Putamen (tissue), 1 donor: Measurements from ENCODE around the gene ZBTB20.
A peak's percentile ranks its signal among the peaks of the same experiment; 100 is the strongest.

Source experiments
- DNase-seq: peaks from one replicate; pipeline ENCODE4 v3.0.0-alpha.2; 2016; ENCODE audit warnings: low spot score

ZBTB20 gene

DNA sequence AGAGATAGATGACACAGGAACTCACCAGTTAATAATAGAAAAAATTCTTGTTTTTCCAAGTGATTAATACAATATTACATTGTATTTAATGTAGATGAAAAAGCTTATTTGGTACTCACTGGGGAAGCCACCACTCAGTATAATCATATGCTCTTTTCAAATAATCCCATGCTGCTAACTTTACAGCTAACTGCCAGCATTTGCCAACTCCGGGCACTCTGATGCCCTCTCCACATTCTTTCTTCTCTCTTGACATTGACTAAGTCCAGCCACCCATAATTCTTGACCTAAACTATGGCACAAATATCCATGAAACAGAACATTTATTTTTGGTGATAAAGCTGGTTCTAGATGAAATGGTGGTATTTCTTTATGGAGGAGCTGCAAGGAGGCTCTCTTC is 384.9 kb downstream of the ZBTB20 start:
- no peak for DNase-seq

DNA sequence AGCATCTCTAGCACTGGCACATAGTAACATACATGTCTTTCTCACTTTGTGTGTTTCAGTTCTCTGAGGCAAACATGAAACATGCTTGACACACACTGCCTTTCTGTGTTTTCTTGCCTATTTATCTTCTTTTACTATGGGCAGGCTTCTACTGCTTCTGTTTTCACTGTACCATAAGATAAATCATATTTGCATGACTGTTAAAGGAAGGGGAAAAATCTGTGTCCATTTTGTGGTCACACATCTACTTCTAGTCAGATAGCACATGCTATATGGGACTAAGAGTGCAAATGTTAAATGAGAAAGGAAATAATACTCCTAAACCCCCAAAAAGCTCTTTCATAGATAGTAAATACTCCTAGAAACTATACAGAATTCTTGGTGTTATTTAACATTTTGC is 386.4 kb downstream of the ZBTB20 start:
- no peak for DNase-seq

GRCh38 chr3:114758831-114759699 is 388.0 kb downstream of the ZBTB20 start:
- no peak for DNase-seq

DNA sequence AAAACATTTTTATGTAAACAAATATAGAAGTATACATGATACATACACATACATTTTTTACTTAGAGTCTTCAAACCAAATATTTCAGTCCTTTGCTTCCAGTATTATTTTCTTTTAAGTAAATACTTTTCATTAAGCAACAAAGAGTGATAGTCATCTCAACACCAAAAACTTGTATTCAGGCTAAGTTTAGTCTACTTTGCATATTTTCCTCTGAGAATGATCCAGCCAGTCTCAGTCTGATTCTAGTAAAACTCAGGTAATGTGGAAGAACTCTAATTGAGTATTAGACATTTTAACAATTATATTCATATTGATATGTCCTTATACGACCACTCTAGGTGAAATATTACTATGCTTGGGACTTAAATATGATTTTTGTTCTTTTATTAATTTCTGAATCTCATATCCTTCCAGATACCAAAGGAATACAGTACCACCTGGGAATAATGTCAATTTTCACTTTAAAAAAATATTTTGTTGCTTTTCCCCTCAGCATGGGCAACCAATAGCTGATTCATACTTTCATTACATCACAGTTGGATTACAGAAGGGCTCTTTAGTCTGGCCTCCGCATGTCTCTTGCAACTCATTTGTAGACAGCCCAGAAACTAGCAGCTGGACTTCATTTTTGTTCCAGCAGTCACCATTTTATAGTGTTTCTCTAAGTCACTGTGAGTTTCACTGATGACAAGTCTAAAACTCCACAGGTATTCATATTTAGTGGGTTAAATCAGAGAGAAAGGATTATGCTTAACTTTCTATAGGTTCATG is 390.4 kb downstream of the ZBTB20 start:
- peak; percentile 25 for DNase-seq

GRCh38 chr3:114746502-114746901 is 400.6 kb downstream of the ZBTB20 start:
- no peak for DNase-seq

- no peak for DNase-seq
These were observed 401.5 kb downstream of the ZBTB20 start for GRCh38 chr3:114745322-114746240.

DNA sequence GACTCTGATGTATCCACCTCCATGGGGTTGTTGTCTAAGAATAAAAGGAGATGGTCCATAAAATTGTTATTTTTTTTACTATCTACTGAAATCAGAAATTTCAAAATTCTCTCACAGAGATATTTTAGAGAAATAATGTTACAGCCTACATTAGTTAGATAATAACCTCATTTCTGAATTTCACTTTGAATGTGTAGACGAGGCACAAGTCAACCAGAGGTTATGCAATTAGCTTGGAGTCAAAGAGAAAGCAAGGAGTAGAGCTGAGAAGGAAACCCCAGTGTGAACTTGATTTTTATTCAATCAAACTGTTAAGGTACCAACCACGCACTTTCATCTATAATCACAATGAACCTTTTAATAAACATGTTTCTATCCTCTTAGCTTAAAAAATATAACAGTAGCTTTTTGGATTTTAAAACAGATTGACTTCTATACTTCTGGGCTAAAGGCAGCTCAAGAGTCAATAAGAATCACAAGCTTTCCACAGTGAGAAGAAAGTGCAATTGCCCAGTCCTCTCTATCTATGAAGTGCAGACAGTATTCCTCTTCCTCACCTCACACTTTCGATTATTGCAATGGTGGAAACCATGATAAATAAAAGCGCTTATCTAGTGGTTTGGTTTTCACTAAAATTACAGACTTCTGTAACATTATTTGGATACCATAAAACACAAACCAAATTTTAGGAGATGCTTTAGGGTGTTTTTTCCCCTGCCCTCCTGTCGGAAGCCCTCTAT is 403.2 kb downstream of the ZBTB20 start:
- no peak for DNase-seq

DNA sequence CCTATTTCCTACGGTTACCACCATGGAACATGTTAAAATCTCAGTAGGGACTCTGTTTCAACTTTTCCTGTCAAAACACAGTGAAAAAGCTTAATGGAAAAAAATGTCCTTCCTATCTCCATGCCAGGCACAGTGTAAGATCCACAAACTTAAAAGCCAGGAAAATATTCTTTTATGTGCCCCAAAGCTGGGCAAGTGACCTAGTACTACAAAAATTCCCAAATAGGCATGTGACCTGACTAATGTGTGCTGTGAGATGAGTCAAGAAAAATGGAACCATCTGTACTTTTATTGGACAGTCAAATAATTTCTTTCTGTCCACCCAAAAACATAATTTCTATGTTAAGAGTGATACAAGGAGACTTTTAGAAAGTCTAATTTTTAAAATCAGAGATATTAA is 406.0 kb downstream of the ZBTB20 start:
- DNase-seq, result no peak

DNA sequence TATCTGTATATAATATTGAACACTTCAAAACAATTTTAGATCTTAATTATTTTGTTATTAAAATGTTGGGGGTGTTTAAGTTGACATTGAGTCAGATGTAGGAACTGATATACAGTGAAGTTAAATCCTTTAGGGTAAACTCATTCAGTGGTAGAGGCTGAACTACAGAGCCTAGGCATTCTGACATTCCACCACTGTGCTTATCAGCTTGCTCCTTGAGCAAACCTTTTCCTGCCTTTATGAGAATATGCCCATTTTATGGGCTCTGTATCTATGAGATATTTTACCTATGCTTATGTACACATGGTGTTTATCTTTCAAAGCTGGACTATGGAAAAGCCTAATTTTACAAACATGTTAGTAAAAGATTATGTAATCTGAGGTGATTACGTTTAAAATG is 407.5 kb downstream of the ZBTB20 start:
- DNase-seq, result no peak

GRCh38 chr3:114732353-114732752 is 414.7 kb downstream of the ZBTB20 start:
- no peak for DNase-seq

DNA sequence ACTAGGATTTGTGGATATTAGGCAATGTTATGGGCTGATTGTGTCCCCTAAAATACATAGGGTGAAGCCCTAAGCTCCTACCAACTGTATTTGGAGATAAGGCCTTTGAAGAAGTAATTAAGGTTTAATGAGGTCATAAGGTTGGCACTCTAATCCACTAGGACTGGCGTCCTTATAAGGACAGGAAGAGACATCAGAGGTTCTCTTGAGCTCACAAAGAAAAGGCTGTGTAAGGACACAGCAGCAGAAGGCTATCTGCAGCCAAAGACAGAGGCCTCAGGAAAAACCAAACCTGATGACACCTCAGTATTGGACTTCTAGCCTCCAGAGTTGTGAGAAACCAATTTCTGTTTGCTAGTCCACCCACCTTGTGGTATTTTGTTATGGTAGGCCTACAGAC is 416.7 kb downstream of the ZBTB20 start:
- no peak for DNase-seq

DNA sequence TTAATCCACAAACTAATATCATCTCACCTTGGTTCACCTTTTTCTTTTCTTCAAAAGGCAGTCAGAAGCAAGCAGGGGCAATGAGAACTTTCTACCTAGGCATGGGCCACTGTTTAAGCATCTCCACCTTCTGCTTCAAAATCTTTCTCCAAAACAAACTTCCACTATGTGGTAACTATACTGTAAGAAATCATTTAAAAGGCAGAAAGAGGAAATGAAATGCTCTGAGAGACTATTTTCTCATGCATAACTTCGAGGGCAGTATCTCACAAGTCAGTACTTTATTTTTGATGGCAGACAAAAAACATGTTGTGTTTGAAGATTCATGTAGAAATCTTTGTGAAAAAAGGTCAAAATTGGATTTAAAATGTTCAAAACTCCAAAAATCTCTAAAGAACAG is 419.7 kb downstream of the ZBTB20 start:
- no peak for DNase-seq

DNA sequence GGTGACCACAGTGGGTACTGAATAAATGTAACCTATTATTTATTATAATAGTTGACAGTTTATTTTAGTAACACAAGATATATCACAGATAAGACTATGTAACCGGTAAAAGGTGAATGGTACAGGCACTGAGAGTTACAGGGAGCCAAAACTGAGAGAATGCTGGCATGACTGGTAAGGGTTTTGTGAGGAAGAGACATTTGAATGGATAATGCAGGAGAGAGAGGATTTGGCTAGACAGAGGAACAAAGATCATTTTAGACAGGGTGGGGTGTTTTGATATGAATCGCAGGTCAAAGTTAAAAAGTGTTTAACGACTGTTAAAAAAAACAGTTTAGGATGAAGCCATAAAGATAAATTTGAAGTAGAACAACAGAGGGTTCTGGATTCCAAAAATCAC is 421.1 kb downstream of the ZBTB20 start:
- DNase-seq, result no peak

GRCh38 chr3:114722530-114722929 is 424.6 kb downstream of the ZBTB20 start:
- DNase-seq, result no peak

GRCh38 chr3:114721864-114722263 is 425.2 kb downstream of the ZBTB20 start:
- DNase-seq, result no peak

GRCh38 chr3:114721209-114721608 is 425.9 kb downstream of the ZBTB20 start:
- DNase-seq, result no peak

DNA sequence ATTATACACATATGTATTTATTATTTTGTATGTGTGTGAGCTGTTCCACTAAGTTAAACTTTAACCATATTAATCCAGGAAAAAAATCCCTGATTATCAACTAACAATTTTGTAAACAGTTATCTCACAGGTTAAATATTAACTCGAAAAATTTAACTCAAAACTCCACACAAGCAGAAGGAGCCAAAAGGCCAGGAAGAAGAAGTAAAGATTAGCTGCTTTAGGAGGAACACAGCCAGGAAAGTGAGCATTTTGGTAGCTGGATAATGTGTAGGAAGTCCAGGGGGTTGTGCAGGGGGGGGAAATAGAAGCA is 428.2 kb downstream of the ZBTB20 start:
- DNase-seq, result no peak

DNA sequence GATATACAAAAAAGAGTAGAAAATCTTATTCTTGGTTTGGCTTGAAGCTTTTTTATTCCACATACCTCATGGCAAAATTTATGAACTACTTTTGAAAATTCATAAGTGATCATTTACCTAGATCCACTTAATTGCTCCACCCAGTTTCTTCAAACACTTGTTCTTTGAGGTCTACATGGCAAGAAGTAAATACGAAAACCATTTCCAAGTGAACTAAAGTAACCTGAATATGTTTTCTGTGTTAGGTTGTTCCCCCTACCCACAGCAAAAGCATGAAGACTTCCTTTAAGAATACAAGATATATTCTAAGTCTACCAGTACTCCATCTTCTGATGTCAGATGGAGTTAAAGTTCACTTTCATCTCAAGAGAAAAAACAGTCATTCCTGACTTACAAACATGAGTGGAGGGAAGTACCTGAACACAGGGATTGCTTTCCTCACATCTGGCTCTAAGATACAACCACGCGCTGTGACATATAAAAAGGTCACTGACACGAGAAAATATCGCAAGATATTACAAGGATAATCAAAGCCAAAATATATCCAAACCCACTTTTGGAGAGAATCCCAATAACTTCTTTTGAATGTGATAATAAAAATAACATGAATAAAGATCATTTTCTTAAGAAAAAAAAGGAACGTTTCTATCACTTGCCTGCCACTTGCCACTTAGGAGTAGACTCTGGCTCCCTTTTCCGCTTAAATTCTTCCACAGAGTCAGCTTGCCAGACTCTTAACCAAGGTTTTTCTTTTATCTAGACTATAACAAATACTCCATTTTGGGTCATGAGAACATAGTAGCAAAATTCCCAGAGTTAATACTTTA is 428.8 kb downstream of the ZBTB20 start:
- no peak for DNase-seq

DNA sequence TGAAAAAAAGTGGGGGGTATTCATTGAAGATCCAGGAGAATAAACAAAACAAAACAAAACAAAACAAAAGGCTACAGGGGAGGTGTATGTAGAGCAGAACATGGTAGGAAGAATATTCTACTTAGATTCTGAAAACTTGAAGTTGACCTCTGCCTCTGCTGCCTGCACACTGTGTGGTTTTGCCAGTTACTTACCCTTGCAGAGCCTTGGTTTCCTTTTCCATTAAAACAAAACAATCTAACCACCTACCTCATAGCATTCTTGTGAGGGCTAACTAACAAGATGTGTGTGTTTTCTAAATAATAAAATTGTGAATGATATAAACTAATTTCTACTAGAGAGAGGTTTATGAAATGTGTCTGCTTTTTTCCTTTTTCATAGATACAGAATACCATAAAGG is 430.2 kb downstream of the ZBTB20 start:
- DNase-seq, result no peak

DNA sequence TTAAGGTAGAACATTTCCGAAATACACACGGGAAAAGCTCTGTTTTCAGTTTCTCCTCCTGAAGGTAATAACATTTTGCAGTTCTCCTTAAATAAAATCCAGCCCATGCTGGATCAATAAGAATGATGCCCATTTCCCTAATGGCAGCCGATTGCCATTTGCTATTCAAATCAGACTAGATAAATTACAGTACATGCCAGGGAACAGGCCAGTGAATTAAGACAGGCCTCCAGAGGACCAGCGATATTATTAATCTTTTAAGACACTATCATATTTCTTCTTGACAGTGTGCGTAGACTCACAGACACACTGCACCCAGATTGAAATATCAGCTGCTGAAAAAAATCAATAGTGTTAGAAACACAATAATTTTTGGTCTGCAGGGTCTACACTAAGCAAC is 431.0 kb downstream of the ZBTB20 start:
- DNase-seq, result no peak

- no peak for DNase-seq
These were observed 432.1 kb downstream of the ZBTB20 start for GRCh38 chr3:114714957-114715460.
